Measurements from ENCODE around the gene NNT. TPM values are rescaled to one million over a fixed set of nuclear protein-coding genes. Genes with fewer than 3 reads are reported as not detected.

Gene NNT
- 9.7 to 13.3 TPM (median 12.2 TPM) in 5 replicates for total RNA-seq (2022; extraction: Qiagen RNA extraction)

DNA sequence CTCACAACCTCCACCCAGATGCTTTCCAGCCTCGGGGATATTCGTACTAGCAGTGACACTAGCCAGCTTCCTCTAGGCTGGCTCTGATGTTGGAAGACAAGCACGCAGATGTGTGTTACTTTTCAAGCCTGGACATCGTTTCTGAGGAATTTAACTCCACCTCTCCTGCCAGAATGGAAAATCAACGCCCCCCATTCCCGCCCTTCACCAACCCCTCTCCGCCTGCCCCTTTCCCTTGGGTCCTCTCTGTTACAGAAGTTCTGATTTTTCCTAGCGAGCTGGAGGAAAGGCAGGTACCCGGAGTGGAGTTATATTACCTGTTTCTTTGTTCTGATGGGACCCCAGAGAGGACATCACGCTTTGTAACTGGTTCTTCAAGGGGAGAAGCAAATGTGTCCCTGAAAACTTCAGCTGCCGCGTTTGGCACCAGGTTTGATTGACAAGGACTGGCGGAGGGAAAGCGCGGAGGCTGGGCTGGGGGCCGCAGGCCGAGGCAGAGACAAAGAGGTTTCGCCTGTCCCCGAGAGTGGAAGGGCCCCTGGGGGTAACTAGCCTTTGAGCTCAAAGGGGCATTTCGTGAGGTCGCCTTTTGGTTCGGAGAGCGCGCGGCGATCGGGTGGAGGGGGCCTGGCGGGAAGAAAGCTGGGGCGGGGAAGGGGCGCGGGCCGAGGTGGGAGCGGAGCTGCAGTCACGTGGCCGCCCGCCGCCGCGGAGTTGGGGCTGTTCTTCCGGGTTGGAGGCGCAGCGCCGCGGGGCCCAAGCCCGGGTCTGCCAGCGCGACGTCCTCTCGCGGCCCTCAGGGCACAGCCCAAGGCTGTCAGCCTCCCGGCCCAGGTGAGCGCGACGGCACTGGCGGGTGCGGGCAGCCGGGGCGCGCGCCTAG is at the start of gene NNT:
Gene NNT, plus strand, starts transcription at position 720 of the 883 bp plus-strand sequence. CDS start 6,016 bp downstream, outside the sequence.

DNA sequence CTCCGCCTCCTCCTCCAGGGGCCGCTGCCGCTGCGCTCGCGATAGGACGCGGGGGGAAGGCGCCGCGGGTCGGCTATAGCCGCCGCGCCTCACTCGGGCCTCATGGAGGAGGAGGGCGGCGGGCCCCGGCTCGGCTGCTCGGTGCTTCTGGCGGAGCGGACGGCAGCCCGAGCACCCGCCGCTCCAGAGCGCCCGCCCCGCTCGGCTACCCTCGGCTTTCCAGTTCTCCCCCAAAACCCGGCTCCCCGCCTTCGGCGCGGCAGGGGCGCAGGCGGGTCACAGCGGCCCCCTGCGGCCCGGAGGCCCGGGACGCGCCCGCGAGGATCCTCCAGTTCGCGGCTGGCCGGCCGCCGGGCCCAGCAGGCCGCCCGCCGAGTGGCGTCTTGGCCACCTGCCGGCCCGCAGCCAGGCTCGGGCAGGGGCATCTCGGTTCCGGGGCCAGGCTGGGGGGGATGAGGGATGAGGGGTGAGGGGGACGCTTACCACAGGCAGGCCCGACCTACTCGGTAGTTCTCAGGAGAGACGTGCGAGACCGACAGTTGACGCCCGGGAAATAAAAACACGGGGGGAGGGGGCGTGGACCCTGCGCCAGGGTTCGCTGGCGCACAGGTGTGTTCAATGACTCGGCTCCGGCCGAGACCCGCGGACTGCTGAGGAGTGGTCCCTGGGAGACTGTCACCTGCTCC is 46.0 kb upstream of the NNT start, which contains the start of gene PAIP1:
Gene PAIP1, minus strand, starts transcription at position 221 of the 686 bp plus-strand sequence. CDS start 231 bp downstream, outside the sequence.

Other genes starting within 250 kb of the NNT start
- gene CCL28, start 190.8 kb upstream of the NNT start, total RNA-seq (2022; extraction: Qiagen RNA extraction) = 0.04 to 0.17 TPM (median 0.11 TPM) in 4 of 5 replicates, not detected in the other
- 15.6 to 23.2 TPM (median 19.2 TPM) in 5 replicates for gene TMEM267, start 119.3 kb upstream of the NNT start, total RNA-seq (2022; extraction: Qiagen RNA extraction)
- 4.1 to 5.9 TPM (median 4.8 TPM) in 5 replicates for gene C5orf34, start 88.0 kb upstream of the NNT start, total RNA-seq (2022; extraction: Qiagen RNA extraction)
- 96.8 to 119 TPM (median 109 TPM) in 5 replicates for gene PAIP1, start 46.1 kb upstream of the NNT start, total RNA-seq (2022; extraction: Qiagen RNA extraction)

Data from A549 treated with Mapracorat at 1 μM for 4 hours (cell line).